AG04449 (cell line): Measurements from ENCODE around the gene C2CD4C.

ENCODE experiments used
- CTCF ChIA-PET: fragments of 350-600 bp; formaldehyde crosslinking; extraction: SDS; loops from one replicate; lab custom pipeline; 2021; ENCODE audit warnings: antibody characterized with exemption; lab: Yijun Ruan, JAX
- POLR2A ChIA-PET: fragments of 400-600, 350-600 bp; formaldehyde crosslinking; extraction: SDS; loops from one replicate; lab custom pipeline; 2020; ENCODE audit warnings: antibody characterized with exemption, inconsistent platforms; lab: Yijun Ruan, JAX
- DNase-seq: peaks from one replicate; pipeline ENCODE4 v3.0.0-alpha.2; 2010; ENCODE audit warnings: low read depth, low spot score
- H3K4me3 ChIP-seq: 2 replicates; pipeline ENCODE4 v1.5.1; 2011; ENCODE audit warnings: low read depth, mild to moderate bottlenecking, control low read depth, low read length
- CTCF ChIP-seq: IDR thresholded peaks from one replicate; pipeline ENCODE4 v1.5.1; 2011; ENCODE audit warnings: mild to moderate bottlenecking, moderate library complexity, low read length, control low read depth, inconsistent platforms; ENCODE audit not compliant: insufficient read depth; ENCODE audit errors: missing control alignments

The C2CD4C gene

GRCh38 chr19:377801-378581, 31.0 kb downstream of the C2CD4C start:
- CTCF ChIA-PET, result no interaction called here
- no peak overlapping the region for H3K4me3 ChIP-seq
- DNase-seq, result no peak

DNA sequence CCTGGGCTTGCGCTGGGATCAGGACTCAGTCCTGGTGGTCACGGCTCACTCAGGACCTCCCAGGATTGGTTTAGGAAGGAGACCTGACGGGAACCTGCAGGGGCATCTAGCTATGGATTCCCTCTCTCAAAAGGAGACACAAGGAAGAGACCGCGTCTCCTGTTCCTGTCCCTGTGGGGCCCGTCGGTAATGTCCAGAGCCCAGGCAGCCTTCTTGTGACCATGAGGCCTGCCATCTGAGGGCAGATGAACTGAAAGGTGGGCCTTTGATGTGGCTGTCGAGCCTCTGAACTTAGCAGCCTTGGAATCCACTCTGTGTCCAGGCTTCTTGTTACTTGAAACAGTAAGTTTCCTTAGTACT, 32.9 kb downstream of the C2CD4C start:
- DNase-seq, result no peak
- CTCF ChIA-PET, result no interaction called here
- no peak overlapping the region for H3K4me3 ChIP-seq
- TF ChIP-seq CTCF, result no peak
- POLR2A ChIA-PET, result no interaction called here

More at GRCh38 chr19:377801-378581, 31.0 kb downstream of the C2CD4C start:
- POLR2A ChIA-PET, result no interaction called here
- no peak for TF ChIP-seq CTCF

- ChIA-PET CTCF (no interaction called here), POLR2A (no interaction called here)
- no peak for DNase-seq
- TF ChIP-seq CTCF, result no peak
- H3K4me3 ChIP-seq, result no peak overlapping the region
Observed at GRCh38 chr19:375395-376110, 33.4 kb downstream of the C2CD4C start.

DNA sequence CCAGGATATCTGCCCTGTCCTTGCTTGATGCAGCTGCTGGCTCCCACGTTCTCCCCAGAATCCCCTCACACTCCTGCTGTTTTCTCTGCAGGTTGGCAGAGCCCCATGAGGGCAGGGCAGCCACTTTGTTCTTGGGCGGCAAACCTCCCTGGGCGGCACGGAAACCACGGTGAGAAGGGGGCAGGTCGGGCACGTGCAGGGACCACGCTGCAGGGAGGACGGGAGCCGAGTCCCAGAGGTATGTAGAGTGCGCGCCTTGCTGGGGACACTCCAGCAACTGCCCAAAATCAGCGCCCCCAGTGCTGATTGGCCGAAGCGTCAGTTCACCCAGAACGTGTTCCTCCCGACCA, 34.1 kb downstream of the C2CD4C start:
- no peak overlapping the region for H3K4me3 ChIP-seq
- POLR2A ChIA-PET, result no interaction called here
- DNase-seq, result no peak
- CTCF ChIA-PET, result no interaction called here
- no peak for TF ChIP-seq CTCF

- no peak for TF ChIP-seq CTCF
- no peak overlapping the region for H3K4me3 ChIP-seq
- DNase-seq, result no peak
- CTCF ChIA-PET, result interaction anchor here (1.1 kb wide), 1 partner anchor 9 kb away, joined by 4 read pairs; no protein-coding TSS in a partner anchor
- POLR2A ChIA-PET, result no interaction called here
Observed at GRCh38 chr19:374183-374885, 34.6 kb downstream of the C2CD4C start.

- ChIA-PET POLR2A (no interaction called here), CTCF (interaction anchor here (1.1 kb wide), 1 partner anchor 8 kb away, joined by 4 read pairs; no protein-coding TSS in a partner anchor)
- no peak for TF ChIP-seq CTCF
- H3K4me3 ChIP-seq, result no peak overlapping the region
- DNase-seq, result no peak
Observed at GRCh38 chr19:373391-374182, 35.4 kb downstream of the C2CD4C start.
